ENCODE measurements around the gene NOC4L.

The NOC4L gene

DNA sequence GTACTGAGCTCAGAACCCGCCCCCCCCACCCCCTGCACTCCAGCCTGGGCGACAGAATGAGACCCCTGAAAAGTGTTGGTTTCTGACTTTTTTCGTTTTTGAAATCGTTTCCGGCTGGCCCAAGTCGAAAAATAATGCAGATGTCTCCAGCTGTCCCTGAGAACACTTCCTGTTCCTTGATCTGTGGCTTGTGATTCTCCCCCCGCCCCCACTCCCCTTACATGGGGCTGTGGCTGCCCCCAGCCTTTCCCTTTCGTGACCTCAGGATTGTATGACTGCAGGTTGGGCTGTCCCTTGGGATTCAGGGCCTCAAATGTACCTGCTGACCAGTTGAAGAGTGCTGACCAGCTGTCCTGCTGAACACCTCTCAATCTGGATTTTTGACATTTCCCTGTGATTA is 34.1 kb downstream of the NOC4L start:
- TF ChIP-seq TCF12 (IDR thresholded peaks at IDR 0.05; ENCODE audit: low read depth) = no peak
- TF ChIP-seq, protein P1, sequence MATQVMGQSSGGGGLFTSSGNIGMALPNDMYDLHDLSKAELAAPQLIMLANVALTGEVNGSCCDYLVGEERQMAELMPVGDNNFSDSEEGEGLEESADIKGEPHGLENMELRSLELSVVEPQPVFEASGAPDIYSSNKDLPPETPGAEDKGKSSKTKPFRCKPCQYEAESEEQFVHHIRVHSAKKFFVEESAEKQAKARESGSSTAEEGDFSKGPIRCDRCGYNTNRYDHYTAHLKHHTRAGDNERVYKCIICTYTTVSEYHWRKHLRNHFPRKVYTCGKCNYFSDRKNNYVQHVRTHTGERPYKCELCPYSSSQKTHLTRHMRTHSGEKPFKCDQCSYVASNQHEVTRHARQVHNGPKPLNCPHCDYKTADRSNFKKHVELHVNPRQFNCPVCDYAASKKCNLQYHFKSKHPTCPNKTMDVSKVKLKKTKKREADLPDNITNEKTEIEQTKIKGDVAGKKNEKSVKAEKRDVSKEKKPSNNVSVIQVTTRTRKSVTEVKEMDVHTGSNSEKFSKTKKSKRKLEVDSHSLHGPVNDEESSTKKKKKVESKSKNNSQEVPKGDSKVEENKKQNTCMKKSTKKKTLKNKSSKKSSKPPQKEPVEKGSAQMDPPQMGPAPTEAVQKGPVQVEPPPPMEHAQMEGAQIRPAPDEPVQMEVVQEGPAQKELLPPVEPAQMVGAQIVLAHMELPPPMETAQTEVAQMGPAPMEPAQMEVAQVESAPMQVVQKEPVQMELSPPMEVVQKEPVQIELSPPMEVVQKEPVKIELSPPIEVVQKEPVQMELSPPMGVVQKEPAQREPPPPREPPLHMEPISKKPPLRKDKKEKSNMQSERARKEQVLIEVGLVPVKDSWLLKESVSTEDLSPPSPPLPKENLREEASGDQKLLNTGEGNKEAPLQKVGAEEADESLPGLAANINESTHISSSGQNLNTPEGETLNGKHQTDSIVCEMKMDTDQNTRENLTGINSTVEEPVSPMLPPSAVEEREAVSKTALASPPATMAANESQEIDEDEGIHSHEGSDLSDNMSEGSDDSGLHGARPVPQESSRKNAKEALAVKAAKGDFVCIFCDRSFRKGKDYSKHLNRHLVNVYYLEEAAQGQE (IDR thresholded peaks at IDR 0.05; ENCODE audit: low read depth) = peak; percentile 13; the same call in 1 of the 2 replicates
- TF ChIP-seq RAD21 (IDR thresholded peaks at IDR 0.05; ENCODE audit: low read depth) = no peak
- TF ChIP-seq CEBPB (IDR thresholded peaks at IDR 0.05) = no peak

DNA sequence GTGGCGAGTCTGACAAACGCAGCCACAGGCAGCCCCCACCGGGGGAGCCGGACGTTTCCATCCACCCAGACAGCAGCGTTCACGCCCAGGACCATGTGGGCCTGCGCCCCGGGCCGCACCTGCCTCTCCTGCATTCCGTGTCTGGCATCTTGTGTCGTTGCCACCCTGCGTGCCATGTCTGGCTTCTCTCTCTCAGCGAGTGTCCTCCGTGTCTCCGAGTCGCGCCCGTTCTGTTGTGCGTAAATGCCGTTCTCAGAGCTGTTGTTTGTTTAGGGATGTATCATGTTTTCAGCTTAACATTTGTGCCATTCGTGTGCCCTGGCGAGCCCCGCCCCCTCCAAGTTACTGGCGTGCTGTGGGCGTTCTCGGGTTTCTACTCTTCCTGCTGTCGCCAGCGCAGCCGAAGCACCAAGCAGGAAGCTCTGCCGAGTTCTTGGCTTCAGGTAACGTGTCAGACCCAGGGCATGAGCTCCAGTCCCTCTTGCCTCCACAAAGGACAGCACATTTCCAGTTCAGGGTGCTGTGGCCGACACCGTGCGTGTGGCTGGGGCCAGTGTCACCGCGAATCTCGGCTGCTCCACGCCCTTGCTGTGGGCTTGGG is 34.6 kb downstream of the NOC4L start:
- TF ChIP-seq, protein P2, sequence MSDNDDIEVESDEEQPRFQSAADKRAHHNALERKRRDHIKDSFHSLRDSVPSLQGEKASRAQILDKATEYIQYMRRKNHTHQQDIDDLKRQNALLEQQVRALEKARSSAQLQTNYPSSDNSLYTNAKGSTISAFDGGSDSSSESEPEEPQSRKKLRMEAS (IDR thresholded peaks at IDR 0.05) = no peak
- no peak for TF ChIP-seq EP300 (IDR thresholded peaks at IDR 0.05; ENCODE audit: borderline replicate concordance)
- no peak for TF ChIP-seq EGR1 (IDR thresholded peaks at IDR 0.05)
- no peak for TF ChIP-seq FOXM1 (IDR thresholded peaks at IDR 0.05; ENCODE audit: borderline replicate concordance, low read depth)
- no peak for TF ChIP-seq TAF1 (IDR thresholded peaks at IDR 0.05; ENCODE audit: low read depth)
- no peak for TF ChIP-seq TCF12 (IDR thresholded peaks at IDR 0.05; ENCODE audit: low read depth)
- TF ChIP-seq, protein P3, sequence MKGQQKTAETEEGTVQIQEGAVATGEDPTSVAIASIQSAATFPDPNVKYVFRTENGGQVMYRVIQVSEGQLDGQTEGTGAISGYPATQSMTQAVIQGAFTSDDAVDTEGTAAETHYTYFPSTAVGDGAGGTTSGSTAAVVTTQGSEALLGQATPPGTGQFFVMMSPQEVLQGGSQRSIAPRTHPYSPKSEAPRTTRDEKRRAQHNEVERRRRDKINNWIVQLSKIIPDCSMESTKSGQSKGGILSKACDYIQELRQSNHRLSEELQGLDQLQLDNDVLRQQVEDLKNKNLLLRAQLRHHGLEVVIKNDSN (IDR thresholded peaks at IDR 0.05) = peak; percentile 23; the same call in 1 of the 2 replicates

DNA sequence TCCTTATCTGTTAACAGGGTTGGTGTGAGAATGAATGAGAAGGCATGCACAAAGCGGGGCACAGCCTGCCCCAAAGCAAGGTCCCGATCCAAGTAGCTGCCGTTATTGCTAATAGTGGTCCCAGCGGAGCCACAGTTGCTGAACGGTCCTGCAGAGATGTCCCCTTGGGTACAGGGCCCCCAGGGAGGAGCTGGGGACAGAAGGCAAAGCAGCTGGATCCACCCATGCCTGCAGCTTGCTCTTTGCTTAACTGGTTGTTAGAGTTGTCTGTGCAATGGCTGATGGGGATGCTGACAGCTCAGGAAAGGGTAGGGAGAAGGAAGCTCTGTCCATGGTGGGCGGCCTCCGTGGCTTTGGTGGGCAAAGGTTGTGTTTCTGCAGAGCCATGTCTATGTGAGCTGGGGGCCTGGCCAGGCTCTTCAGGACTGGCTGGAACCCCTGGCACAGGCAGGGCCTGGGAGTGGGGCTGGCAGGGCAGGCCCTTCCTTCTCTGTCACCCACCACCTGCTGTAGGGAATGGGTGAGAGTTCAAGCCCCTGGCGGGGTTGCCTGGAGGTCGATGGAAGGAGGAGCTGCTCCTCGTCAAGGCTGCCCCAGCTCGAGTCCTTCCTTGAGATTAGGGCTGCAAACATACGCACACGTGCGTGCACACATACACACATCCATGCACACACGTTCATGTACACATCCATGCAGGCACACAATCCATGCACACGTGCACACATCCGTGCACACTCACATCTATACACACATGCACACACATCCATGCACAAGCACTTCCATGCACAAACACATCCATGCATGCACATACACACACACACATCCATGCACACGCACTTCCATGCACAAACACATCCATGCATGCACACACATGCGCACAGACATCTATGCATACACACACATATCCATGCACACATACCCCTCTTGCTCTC is 35.4 kb downstream of the NOC4L start:
- no peak for TF ChIP-seq FOXM1 (IDR thresholded peaks at IDR 0.05; ENCODE audit: borderline replicate concordance, low read depth)
- TF ChIP-seq, protein P1 (IDR thresholded peaks at IDR 0.05; ENCODE audit: low read depth) = peak; percentile 60; the same call in 1 of the 2 replicates

DNA sequence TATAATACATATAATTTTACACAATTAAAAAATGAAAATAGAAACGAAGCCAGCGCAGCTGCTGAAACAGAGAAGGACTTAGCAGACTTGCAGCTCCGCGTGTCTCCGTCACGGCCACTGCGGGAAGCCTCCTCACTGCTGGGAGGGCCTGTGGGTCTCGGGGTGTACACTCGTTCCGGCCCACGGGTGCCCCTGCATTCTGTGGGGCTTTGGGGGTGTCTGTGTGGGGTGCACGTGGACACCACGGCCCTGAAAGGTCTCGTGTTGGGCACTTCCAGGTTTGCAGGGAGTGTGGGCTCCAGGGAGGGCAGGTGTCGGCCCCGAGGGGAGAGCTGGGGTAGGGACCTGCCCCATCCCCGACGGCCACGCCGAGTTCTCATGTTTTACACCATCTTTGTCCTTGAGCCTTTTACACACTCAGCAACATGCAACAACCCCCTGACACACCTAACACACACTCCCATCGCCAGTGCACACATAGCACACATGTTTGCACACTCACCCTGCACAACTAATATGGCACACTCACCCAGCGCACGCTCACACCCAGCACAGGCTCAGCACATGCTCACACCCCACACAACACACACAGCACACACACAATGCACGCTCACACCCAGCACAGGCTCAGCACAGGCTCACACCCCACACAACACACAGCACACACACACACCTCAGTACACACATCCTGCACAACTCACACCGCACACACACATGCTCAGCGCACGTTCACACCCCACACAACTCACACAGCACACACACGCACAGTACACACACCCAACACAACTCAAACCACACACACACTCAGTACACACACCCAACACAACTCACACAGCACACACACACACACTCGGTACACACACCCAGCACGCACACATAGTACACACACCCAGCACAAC is 36.6 kb downstream of the NOC4L start:
- TF ChIP-seq, protein P1 (IDR thresholded peaks at IDR 0.05; ENCODE audit: low read depth) = no peak

DNA sequence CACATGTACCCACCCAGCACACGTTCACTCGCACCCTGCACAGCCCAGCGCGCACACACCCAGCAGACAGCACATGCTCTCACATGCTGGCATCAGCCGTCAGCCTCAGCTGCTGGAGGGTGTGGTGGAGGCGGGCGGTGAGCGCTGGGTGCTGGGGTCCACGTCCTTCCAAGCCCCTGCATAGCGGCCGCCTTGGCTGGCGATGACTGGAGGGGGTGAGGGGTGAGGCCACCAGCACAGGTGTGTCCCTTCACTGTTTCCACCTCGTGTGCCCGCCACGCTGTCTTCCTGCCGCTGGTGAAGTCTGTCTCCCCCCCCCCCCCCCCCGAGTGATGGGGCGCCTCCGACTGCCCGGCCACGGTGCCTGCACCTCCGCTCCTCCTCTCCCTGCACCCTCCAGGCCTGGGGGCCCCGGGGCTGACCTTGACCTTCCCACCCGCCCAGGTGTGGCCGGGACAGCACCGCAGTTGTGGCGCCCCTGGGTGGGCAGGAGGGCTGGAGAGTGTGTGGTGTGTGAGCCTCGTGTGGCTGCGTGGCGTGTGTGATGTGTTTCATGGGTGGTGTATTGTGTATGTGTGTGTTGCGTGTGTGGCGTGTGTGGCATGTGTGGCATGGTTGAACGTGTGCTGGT is 37.4 kb downstream of the NOC4L start:
- TF ChIP-seq TCF12 (IDR thresholded peaks at IDR 0.05; ENCODE audit: low read depth) = no peak
- TF ChIP-seq ZBTB7A (IDR thresholded peaks at IDR 0.05; ENCODE audit: low read depth) = no peak
- no peak for TF ChIP-seq NFIC (IDR thresholded peaks at IDR 0.05)
- TF ChIP-seq, protein P2 (IDR thresholded peaks at IDR 0.05) = no peak
- no peak for TF ChIP-seq CEBPB (IDR thresholded peaks at IDR 0.05)
- no peak for TF ChIP-seq YY1 (IDR thresholded peaks at IDR 0.05; ENCODE audit: low read depth)
- TF ChIP-seq, protein P3 (IDR thresholded peaks at IDR 0.05) = no peak
- TF ChIP-seq, protein P1 (IDR thresholded peaks at IDR 0.05; ENCODE audit: low read depth) = no peak
- no peak for TF ChIP-seq EGR1 (IDR thresholded peaks at IDR 0.05)
- no peak for TF ChIP-seq RAD21 (IDR thresholded peaks at IDR 0.05; ENCODE audit: low read depth)
- no peak for TF ChIP-seq TEAD4 (IDR thresholded peaks at IDR 0.05)
- no peak for TF ChIP-seq CREB1 (IDR thresholded peaks at IDR 0.05; ENCODE audit: low read depth)
- TF ChIP-seq EP300 (IDR thresholded peaks at IDR 0.05; ENCODE audit: borderline replicate concordance) = no peak
- TF ChIP-seq TAF1 (IDR thresholded peaks at IDR 0.05; ENCODE audit: low read depth) = no peak
- TF ChIP-seq FOXM1 (IDR thresholded peaks at IDR 0.05; ENCODE audit: borderline replicate concordance, low read depth) = no peak

Measured in Ishikawa (cell line).